GM12878 (cell line): ENCODE measurements around the gene TOPORS. TPM values are rescaled to one million over a fixed set of nuclear protein-coding genes. Genes with fewer than 3 reads are reported as not detected.

Source experiments
- ATAC-seq: fragments of 200-7000 bp; cut with Tn5 transposase; 3 replicates; pipeline ENCODE4 v1.9.1; 2020; ENCODE audit warnings: mild to moderate bottlenecking, moderate library complexity
- BruUV-seq: library from RNA; stranded (reverse); fragments of 400-500 nt; replicated peaks from 2 replicates; lab custom pipeline; 2021; lab: Mats Ljungman, UMichigan
- CTCF ChIA-PET: fragments of 300-600 bp; sonication (Branson Sonifier 250); formaldehyde crosslinking; extraction: SDS; loops from one replicate; lab custom pipeline; 2021; ENCODE audit warnings: inconsistent platforms; lab: Yijun Ruan, JAX
- POLR2A ChIA-PET: fragments of 350-600 bp; formaldehyde crosslinking; extraction: SDS; loops from one replicate; lab custom pipeline; 2021; ENCODE audit warnings: inconsistent platforms; lab: Charles Lee
- RAD21 ChIA-PET: fragments of 300-600 bp; sonication (Branson Sonifier 250); formaldehyde crosslinking; loops from one replicate; lab custom pipeline; 2023; ENCODE audit warnings: antibody characterized with exemption; ENCODE audit not compliant: unreplicated experiment; lab: Charles Lee
- SMC1A ChIA-PET: fragments of 300-600 bp; sonication (Branson Sonifier 250); formaldehyde crosslinking; loops from one replicate; lab custom pipeline; 2023; ENCODE audit not compliant: unreplicated experiment, uncharacterized antibody; lab: Charles Lee
- DNase-seq: peaks from one replicate; pipeline ENCODE4 v3.0.0-alpha.2; 2011; ENCODE audit warnings: low read depth, low spot score
- FAIRE-seq: peaks from 3 replicates; lab custom pipeline; 2011; peaks lifted over from hg19 to GRCh38; lab: Jason Lieb, UNC
- H2AFZ ChIP-seq: 2 replicates; pipeline ENCODE4 v1.6.0; 2011; ENCODE audit warnings: low read depth, low read length, control low read depth; ENCODE audit not compliant: control insufficient read depth
- H3K27ac ChIP-seq: 2 replicates; pipeline ENCODE4 v1.5.1; 2011; ENCODE audit warnings: control low read depth; ENCODE audit not compliant: control insufficient read depth, insufficient read depth
- H3K27me3 ChIP-seq, 2 experiments: replicated peaks in 1 of 2; 2 replicates each; pipeline versions ENCODE4 v1.6.0 to v1.6.1; 2011; ENCODE audit warnings: low read length in 1 of 2; ENCODE audit not compliant: control insufficient read depth in 2 of 2, insufficient read depth in 2 of 2
- H3K36me3 ChIP-seq, 2 experiments: 2 replicates each; pipeline ENCODE4 v1.5.1; 2011; ENCODE audit warnings: low read length in 1 of 2; ENCODE audit not compliant: control insufficient read depth in 2 of 2, insufficient read depth in 2 of 2
- H3K4me1 ChIP-seq: 2 replicates; pipeline ENCODE4 v1.6.1; 2011; ENCODE audit warnings: mild to moderate bottlenecking, low read length, moderate library complexity, mixed read lengths; ENCODE audit not compliant: control insufficient read depth, insufficient read depth
- H3K4me2 ChIP-seq: 2 replicates; pipeline ENCODE4 v1.6.0; 2011; ENCODE audit warnings: control low read depth; ENCODE audit not compliant: control insufficient read depth, insufficient read depth
- H3K4me3 ChIP-seq: fragments of 200-600 bp; sonication (generic); 2 replicates; pipeline ENCODE4 v1.5.1; 2016
- H3K79me2 ChIP-seq: 2 replicates; pipeline ENCODE4 v1.6.0; 2011; ENCODE audit warnings: low read length; ENCODE audit not compliant: control insufficient read depth, insufficient read depth
- H3K9ac ChIP-seq: 2 replicates; pipeline ENCODE4 v1.8.0; 2011; ENCODE audit warnings: low read length, control low read depth, mixed read lengths; ENCODE audit not compliant: control insufficient read depth, insufficient read depth
- H3K9me3 ChIP-seq: replicated peaks from 3 replicates; pipeline ENCODE4 v1.5.1; 2011; ENCODE audit warnings: mild to moderate bottlenecking, low read length; ENCODE audit not compliant: control insufficient read depth, insufficient read depth
- H4K20me1 ChIP-seq: 2 replicates; pipeline ENCODE4 v1.6.0; 2011; ENCODE audit not compliant: control insufficient read depth, insufficient read depth
- IRF5 ChIP-seq: fragments of 450-650 bp; IDR thresholded peaks from 2 replicates; pipeline ENCODE4 v1.6.1; 2017; ENCODE audit warnings: borderline replicate concordance
- PML ChIP-seq: IDR thresholded peaks from 2 replicates; pipeline ENCODE4 v1.6.1; 2012; ENCODE audit warnings: low read length, inconsistent platforms
- WGBS: methylation state at CpG from one replicate; pipeline ENCODE4 v1.1.6; 2016; ENCODE audit warnings: low lambda C conversion rate; ENCODE audit not compliant: insufficient replicate concordance, insufficient coverage; ENCODE audit errors: missing lambda C conversion rate; 5-methylcytosine and 5-hydroxymethylcytosine counted together
- in situ Hi-C: fragments of 300-500 bp; cut with MboI; formaldehyde crosslinking; loops from 9 replicates; pipeline ENCODE4 v1.14.3; 2018; ENCODE audit warnings: mixed read lengths
- intact Hi-C: fragments of 100-400 bp; cut with micrococcal nuclease; formaldehyde crosslinking; loops from one replicate; pipeline ENCODE4 v1.14.2; 2022; ENCODE audit not compliant: unreplicated experiment
- polyA plus RNA-seq, 11 experiments: library from polyadenylated mRNA; depleted of rRNA in 4 of 11; unstranded in 6 of 11; stranded (reverse) in 5 of 11; fragments of >200 nt; fragmentation: Nextera tagmentation in 4 of 11; fragmentation: Illumina TruSeq in 1 of 11; extraction: Ambion mirVana in 4 of 11; extraction: Trizol in 1 of 11; gene quantifications; 1 replicate in 1 of 11; 2 replicates in 10 of 11; pipeline versions ENCODE4 v1.2.1 to v1.2.3, GENCODE V29; 2011 to 2016; ENCODE audit warnings: inconsistent platforms in 2 of 11, missing spikeins in 2 of 11, low read depth in 1 of 11
- total RNA-seq, 4 experiments: library from RNA; depleted of rRNA in 3 of 4; stranded (reverse); fragments of >200 nt in 3 of 4; fragmentation: Illumina TruSeq in 1 of 4; extraction: Trizol in 1 of 4; gene quantifications; 2 replicates each; pipeline versions ENCODE4 v1.2.1 to v1.2.3, GENCODE V29; 2013 to 2021

The TOPORS gene
- total and polyA plus RNA-seq, 10 of the 15 experiments (the other 5 are each of a cell fraction or from before 2014, with no cell fraction given): 6.0 to 27.8 (median 14.3) TPM

- no peaks in the 10 kb centered on the region for H4K20me1 ChIP-seq
- BruUV-seq: no TSS peak
- peak overlapping the region; percentile 85 for H2AFZ ChIP-seq
- ChIA-PET SMC1A (interaction anchor here (1.1 to 4.4 kb wide), 10 partner anchors 19 to 146 kb away, joined by 3 to 40 read pairs (median 6); partner anchors contain the start of genes ACO1, NDUFB6, SMIM27 and TOPORS), CTCF (interaction anchor here (0.6 to 3.3 kb wide), 14 partner anchors 17 to 274 kb away, joined by 3 to 58 read pairs (median 9); partner anchors contain the start of genes ACO1, NDUFB6, SMIM27 and TOPORS), RAD21 (interaction anchor here (0.8 to 2.5 kb wide), 8 partner anchors 13 to 148 kb away, joined by 4 to 36 read pairs (median 10); partner anchors contain the start of genes ACO1 and NDUFB6), POLR2A (interaction anchor here (0.7 to 3.3 kb wide), 9 partner anchors 11 to 500 kb away, joined by 3 to 19 read pairs (median 5); partner anchors contain the start of genes ACO1, DNAJA1, SMIM27 and TOPORS)
- H3K4me3 ChIP-seq: peak overlapping the region; percentile 98
- 0% methylated on average over 4 of the region's 4 CpGs for WGBS
- FAIRE-seq (no peak), ATAC-seq (peak; percentile 7; the same call in 2 of the 3 replicates), DNase-seq (peak; percentile 7)
- H3K27ac ChIP-seq: peak overlapping the region; percentile 84
- in situ Hi-C loops (no loop called here), intact Hi-C loops (loop anchor here (1.0 to 2.0 kb wide), 3 partner anchors 27 to 147 kb away; partner anchors contain the start of genes NDUFB6, SMIM27 and TOPORS)
- no peaks in the 10 kb centered on the region for H3K36me3 ChIP-seq
- H3K9ac ChIP-seq: peak overlapping the region; percentile 89
- H3K4me1 ChIP-seq: no peaks in the 10 kb centered on the region; the same call in 1 of the 2 replicates
- H3K9me3 ChIP-seq: no peaks in the 10 kb centered on the region; the same call in 2 of the 3 replicates
- H3K79me2 ChIP-seq: peaks cover 25% of the 10 kb centered on the region
- H3K4me2 ChIP-seq: peak overlapping the region; percentile 86
- no peaks in the 10 kb centered on the region for H3K27me3 ChIP-seq
- TF ChIP-seq PML (0 out of 2 replicates have a peak, but pooled peaks have one; percentile 4), IRF5 (no peak)
Measured at GRCh38 chr9:32525709-32526030, 26.7 kb downstream of the TOPORS start.
